Measurements from ENCODE around the gene ELMO3. TPM values are rescaled to one million over a fixed set of nuclear protein-coding genes. Genes with fewer than 3 reads are reported as not detected.

ELMO3 gene
- total and polyA plus RNA-seq, 2 donors (not counting 3 experiments of a cell fraction or from before 2014, with no cell fraction given), result 3.9 to 5.7 TPM

DNA sequence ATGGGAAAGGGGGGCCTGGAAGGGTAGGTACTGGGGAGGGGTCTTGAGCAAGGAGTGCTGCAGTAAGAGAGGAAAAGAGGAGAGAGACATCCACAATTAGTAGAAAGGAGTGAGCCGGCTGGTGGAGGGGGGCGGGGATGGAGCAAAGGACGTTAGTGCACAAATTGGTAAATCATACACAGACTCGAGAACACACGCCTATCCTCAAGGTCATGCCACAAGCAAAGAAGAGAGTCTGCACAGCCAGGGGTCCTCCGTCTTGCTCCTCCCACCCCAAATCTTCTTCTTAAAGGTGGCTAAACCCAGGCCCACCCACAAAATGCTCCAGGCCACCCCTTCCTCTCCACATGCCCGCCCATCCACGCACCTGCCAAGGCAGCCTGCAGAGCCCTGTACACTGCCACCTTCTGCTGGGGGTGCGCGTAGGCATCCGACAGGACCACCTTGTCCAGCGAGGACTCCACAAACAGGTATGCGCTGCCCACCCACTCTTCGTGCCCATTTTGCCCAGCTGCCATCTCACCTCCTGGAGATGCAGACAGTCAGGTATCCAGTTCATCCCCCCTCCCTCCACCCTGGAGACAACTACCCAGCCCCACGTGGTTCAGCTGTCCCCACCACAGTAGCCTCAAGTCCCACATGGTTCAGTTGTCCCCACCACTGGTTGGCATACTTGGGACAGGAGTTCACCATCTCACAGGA lies 42.6 kb upstream of the ELMO3 start:
- H3K9ac ChIP-seq (replicated peaks; ENCODE audit: extremely low read depth, insufficient read depth, low read length), result no peak overlapping the region
- DNase-seq (ENCODE audit: low read depth, low spot score), result no peak
- dilution Hi-C loops (cut with MboI; ENCODE audit: extremely low pct_ligation_motif_present, low sequenced_read_pairs), result no loop called here
- FAIRE-seq, result no peak
- H3K9me1 ChIP-seq (replicated peaks; ENCODE audit: control insufficient read depth, extremely low read depth, insufficient read depth, low read length), result no peaks in the 10 kb centered on the region
- no peak overlapping the region for H3K4me2 ChIP-seq (ENCODE audit: insufficient read depth, low read length)
- no peak overlapping the region for H3K4me3 ChIP-seq (replicated peaks in 1 of 3; ENCODE audit: insufficient read depth in 1 of 3, low read depth in 1 of 3, low read length in 3 of 3)
- no TSS peak for BruUV-seq (replicated peaks)
- H3K27ac ChIP-seq (ENCODE audit: insufficient read depth, low read depth, low read length), result no peak overlapping the region
- CTCF ChIA-PET, result interaction anchor here (1.3 to 8.2 kb wide), 15 partner anchors 18 to 203 kb away, joined by 5 to 302 read pairs (median 20); no protein-coding TSS in a partner anchor
- no peaks in the 10 kb centered on the region for H3K36me3 ChIP-seq (ENCODE audit: control insufficient read depth in 2 of 2, extremely low read depth in 1 of 2, insufficient read depth in 2 of 2, low read length in 2 of 2)
- POLR2A ChIA-PET, result no interaction called here
- H3K27me3 ChIP-seq (ENCODE audit: control insufficient read depth in 2 of 2, insufficient read depth in 2 of 2, low read length in 2 of 2), result peaks cover 2% of the 10 kb centered on the region in 2 experiments
- intact Hi-C loops (cut with micrococcal nuclease), result no loop called here
- H4K20me1 ChIP-seq (replicated peaks; ENCODE audit: control insufficient read depth, extremely low read depth, insufficient read depth, low read length), result no peaks in the 10 kb centered on the region
- no peak for TF ChIP-seq EZH2 (IDR thresholded peaks at IDR 0.05; ENCODE audit: borderline replicate concordance, low read depth, low read length, severe bottlenecking)
- TF ChIP-seq, protein P1, sequence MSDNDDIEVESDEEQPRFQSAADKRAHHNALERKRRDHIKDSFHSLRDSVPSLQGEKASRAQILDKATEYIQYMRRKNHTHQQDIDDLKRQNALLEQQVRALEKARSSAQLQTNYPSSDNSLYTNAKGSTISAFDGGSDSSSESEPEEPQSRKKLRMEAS (IDR thresholded peaks at IDR 0.05; ENCODE audit: insufficient read depth, insufficient read length), result no peak
- TF ChIP-seq FOS (IDR thresholded peaks at IDR 0.05; ENCODE audit: borderline replicate concordance, insufficient read depth, low read length), result no peak
- no peak for TF ChIP-seq GATA2 (IDR thresholded peaks at IDR 0.05; ENCODE audit: insufficient read depth, insufficient read length, low read depth, low read length)
- TF ChIP-seq JUN (IDR thresholded peaks at IDR 0.05; ENCODE audit: borderline replicate concordance, insufficient read depth, insufficient read length, low read depth), result no peak
- TF ChIP-seq POLR2A (IDR thresholded peaks at IDR 0.05; ENCODE audit: low read depth, low read length), result no peak
- TF ChIP-seq, protein P2, sequence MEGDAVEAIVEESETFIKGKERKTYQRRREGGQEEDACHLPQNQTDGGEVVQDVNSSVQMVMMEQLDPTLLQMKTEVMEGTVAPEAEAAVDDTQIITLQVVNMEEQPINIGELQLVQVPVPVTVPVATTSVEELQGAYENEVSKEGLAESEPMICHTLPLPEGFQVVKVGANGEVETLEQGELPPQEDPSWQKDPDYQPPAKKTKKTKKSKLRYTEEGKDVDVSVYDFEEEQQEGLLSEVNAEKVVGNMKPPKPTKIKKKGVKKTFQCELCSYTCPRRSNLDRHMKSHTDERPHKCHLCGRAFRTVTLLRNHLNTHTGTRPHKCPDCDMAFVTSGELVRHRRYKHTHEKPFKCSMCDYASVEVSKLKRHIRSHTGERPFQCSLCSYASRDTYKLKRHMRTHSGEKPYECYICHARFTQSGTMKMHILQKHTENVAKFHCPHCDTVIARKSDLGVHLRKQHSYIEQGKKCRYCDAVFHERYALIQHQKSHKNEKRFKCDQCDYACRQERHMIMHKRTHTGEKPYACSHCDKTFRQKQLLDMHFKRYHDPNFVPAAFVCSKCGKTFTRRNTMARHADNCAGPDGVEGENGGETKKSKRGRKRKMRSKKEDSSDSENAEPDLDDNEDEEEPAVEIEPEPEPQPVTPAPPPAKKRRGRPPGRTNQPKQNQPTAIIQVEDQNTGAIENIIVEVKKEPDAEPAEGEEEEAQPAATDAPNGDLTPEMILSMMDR (IDR thresholded peaks at IDR 0.05; ENCODE audit: extremely low read depth in 1 of 2, insufficient read depth in 1 of 2, low read depth in 1 of 2, low read length in 2 of 2), result no peak
- TF ChIP-seq POLR2AphosphoS5 (IDR thresholded peaks at IDR 0.05; ENCODE audit: insufficient read depth, low read depth, low read length), result no peak
- no peak for TF ChIP-seq MYC (IDR thresholded peaks at IDR 0.05; ENCODE audit: low read depth, low read length)
- H3K9me3 ChIP-seq (replicated peaks; ENCODE audit: control insufficient read depth, insufficient read depth, low read length), result no peaks in the 10 kb centered on the region
- peaks cover 4% of the 10 kb centered on the region for H3K4me1 ChIP-seq (ENCODE audit: control insufficient read depth, extremely low read depth, insufficient read depth, low read length)
- no peaks in the 10 kb centered on the region for H3K79me2 ChIP-seq (ENCODE audit: control insufficient read depth, insufficient read depth, low read length)
- H2AFZ ChIP-seq (ENCODE audit: low read depth, low read length), result no peak overlapping the region

Data from endothelial cell of umbilical vein (primary cell).